Astrocyte (in vitro differentiated cells and primary cell): ENCODE results near the gene SLC38A8. TPM values are rescaled to one million over a fixed set of nuclear protein-coding genes. Genes with fewer than 3 reads are reported as not detected.
A peak's percentile ranks its signal among the peaks of the same experiment; 100 is the strongest.

Experiments
- DNase-seq: peaks from one replicate; pipeline ENCODE4 v3.0.0-alpha.2; 2010; ENCODE audit warnings: low read depth
- FAIRE-seq: peaks from 2 replicates; lab custom pipeline; 2011; peaks lifted over from hg19 to GRCh38; lab: Jason Lieb, UNC
- H2AFZ ChIP-seq: 2 replicates; pipeline ENCODE4 v1.6.0; 2012; ENCODE audit warnings: low read depth, low read length, inconsistent platforms
- H3K27ac ChIP-seq: 2 replicates; pipeline ENCODE4 v1.5.1; 2011; ENCODE audit warnings: low read depth, low read length, inconsistent platforms
- H3K27me3 ChIP-seq: 2 replicates; pipeline ENCODE4 v1.6.0; 2011; ENCODE audit warnings: low read length, inconsistent platforms; ENCODE audit not compliant: insufficient read depth
- H3K36me3 ChIP-seq: 2 replicates; pipeline ENCODE4 v1.5.1; 2011; ENCODE audit warnings: low read length, inconsistent platforms; ENCODE audit not compliant: insufficient read depth
- H3K4me1 ChIP-seq: 2 replicates; pipeline ENCODE4 v1.5.1; 2011; ENCODE audit warnings: low read length, inconsistent platforms; ENCODE audit not compliant: insufficient read depth
- H3K4me2 ChIP-seq: 2 replicates; pipeline ENCODE4 v1.6.0; 2012; ENCODE audit warnings: low read length, inconsistent platforms
- H3K4me3 ChIP-seq: 2 replicates; pipeline ENCODE4 v1.5.1; 2011; ENCODE audit warnings: low read depth, mild to moderate bottlenecking, low read length, inconsistent platforms; ENCODE audit not compliant: insufficient read depth
- H3K79me2 ChIP-seq: 2 replicates; pipeline ENCODE4 v1.6.0; 2012; ENCODE audit warnings: mild to moderate bottlenecking, low read length, inconsistent platforms; ENCODE audit not compliant: insufficient read depth
- H3K9ac ChIP-seq: 2 replicates; pipeline ENCODE4 v1.6.0; 2012; ENCODE audit warnings: mild to moderate bottlenecking, low read length, inconsistent platforms
- H3K9me3 ChIP-seq: 2 replicates; pipeline ENCODE4 v1.5.1; 2012; ENCODE audit warnings: low read depth, mild to moderate bottlenecking, low read length, inconsistent platforms; ENCODE audit not compliant: insufficient read depth
- H4K20me1 ChIP-seq: 2 replicates; pipeline ENCODE4 v1.6.0; 2012; ENCODE audit warnings: low read length, inconsistent platforms; ENCODE audit not compliant: insufficient read depth
- H3K27ac Mint-ChIP-seq: one replicate; pipeline ENCODE4 v1.8.0; 2021; ENCODE audit warnings: mild to moderate bottlenecking, mixed read lengths; ENCODE audit not compliant: unreplicated experiment
- H3K27me3 Mint-ChIP-seq: one replicate; pipeline ENCODE4 v1.8.0; 2021; ENCODE audit warnings: low read depth, mixed read lengths; ENCODE audit not compliant: unreplicated experiment
- H3K36me3 Mint-ChIP-seq: one replicate; pipeline ENCODE4 v1.8.0; 2021; ENCODE audit warnings: low read depth, mixed read lengths; ENCODE audit not compliant: unreplicated experiment
- H3K4me1 Mint-ChIP-seq: one replicate; pipeline ENCODE4 v1.8.0; 2021; ENCODE audit warnings: low read depth, mixed read lengths; ENCODE audit not compliant: unreplicated experiment
- H3K4me3 Mint-ChIP-seq: one replicate; pipeline ENCODE4 v1.8.0; 2021; ENCODE audit warnings: mild to moderate bottlenecking, moderate library complexity, mixed read lengths; ENCODE audit not compliant: unreplicated experiment
- H3K9me3 Mint-ChIP-seq: one replicate; pipeline ENCODE4 v1.8.0; 2021; ENCODE audit warnings: mild to moderate bottlenecking, mixed read lengths; ENCODE audit not compliant: unreplicated experiment
- EZH2 ChIP-seq: IDR thresholded peaks from 2 replicates; pipeline ENCODE4 v1.6.1; 2012; ENCODE audit warnings: mild to moderate bottlenecking, low read length, inconsistent platforms; ENCODE audit not compliant: insufficient read depth
- total RNA-seq: library from RNA; stranded (reverse); gene quantifications from 2 replicates; pipeline ENCODE4 v1.2.1, GENCODE V29; 2021
- TF ChIP-seq, protein P1 (sequence below): IDR thresholded peaks from 2 replicates; pipeline ENCODE4 v1.5.1; 2011; ENCODE audit warnings: low read depth, mild to moderate bottlenecking, inconsistent platforms, low read length, moderate library complexity; ENCODE audit not compliant: insufficient read depth

The SLC38A8 gene
- total RNA-seq, 1 donor from 2014 or later: not detected

DNA sequence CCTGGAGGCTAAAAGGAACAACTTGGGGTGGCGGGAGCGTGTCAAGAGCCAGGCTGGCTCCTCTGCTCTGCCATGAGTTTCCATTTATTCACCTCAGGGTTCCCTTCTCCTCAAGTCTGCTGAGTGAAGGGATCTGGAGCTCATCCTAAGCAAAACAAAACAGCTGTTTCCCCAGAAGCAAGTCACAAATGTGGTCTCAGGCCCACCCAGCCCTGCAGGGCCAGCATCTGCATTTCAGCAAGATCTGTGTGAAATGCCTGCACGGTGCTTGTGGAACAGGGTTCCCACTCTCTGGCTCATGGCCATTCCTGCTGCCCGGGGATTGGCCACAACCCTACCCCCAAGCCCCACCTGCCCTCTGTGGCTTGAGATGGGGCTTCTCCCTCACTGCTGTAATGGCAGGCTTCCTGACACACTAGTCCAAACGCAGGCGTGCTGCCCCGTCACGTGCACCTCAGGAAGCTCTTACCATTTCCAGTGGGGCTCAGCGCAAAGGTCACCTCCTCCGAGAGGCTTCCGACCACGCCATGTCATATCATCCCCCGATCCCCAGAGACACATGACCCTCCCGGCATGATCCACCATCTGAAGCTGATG, 2.3 kb downstream of the SLC38A8 start:
- Histone ChIP-seq H3K4me3 (no peak overlapping the region), H3K36me3 (no peaks in the 10 kb centered on the region), H2AFZ (no peak overlapping the region), H3K27ac (no peak overlapping the region), H4K20me1 (peaks cover 6% of the 10 kb centered on the region), H3K4me2 (no peak overlapping the region), H3K9ac (no peak overlapping the region), H3K4me1 (no peaks in the 10 kb centered on the region), H3K79me2 (no peaks in the 10 kb centered on the region), H3K27me3 (peaks cover 36% of the 10 kb centered on the region), H3K9me3 (peaks cover 9% of the 10 kb centered on the region)
- Mint-ChIP-seq H3K27me3 (peaks cover 43% of the 10 kb centered on the region), H3K27ac (peak overlapping the region; percentile 7), H3K4me1 (peaks cover 2% of the 10 kb centered on the region), H3K36me3 (peaks cover 5% of the 10 kb centered on the region), H3K4me3 (no peak overlapping the region), H3K9me3 (peaks cover 8% of the 10 kb centered on the region)
- no peak for TF ChIP-seq EZH2
- TF ChIP-seq, protein P1, sequence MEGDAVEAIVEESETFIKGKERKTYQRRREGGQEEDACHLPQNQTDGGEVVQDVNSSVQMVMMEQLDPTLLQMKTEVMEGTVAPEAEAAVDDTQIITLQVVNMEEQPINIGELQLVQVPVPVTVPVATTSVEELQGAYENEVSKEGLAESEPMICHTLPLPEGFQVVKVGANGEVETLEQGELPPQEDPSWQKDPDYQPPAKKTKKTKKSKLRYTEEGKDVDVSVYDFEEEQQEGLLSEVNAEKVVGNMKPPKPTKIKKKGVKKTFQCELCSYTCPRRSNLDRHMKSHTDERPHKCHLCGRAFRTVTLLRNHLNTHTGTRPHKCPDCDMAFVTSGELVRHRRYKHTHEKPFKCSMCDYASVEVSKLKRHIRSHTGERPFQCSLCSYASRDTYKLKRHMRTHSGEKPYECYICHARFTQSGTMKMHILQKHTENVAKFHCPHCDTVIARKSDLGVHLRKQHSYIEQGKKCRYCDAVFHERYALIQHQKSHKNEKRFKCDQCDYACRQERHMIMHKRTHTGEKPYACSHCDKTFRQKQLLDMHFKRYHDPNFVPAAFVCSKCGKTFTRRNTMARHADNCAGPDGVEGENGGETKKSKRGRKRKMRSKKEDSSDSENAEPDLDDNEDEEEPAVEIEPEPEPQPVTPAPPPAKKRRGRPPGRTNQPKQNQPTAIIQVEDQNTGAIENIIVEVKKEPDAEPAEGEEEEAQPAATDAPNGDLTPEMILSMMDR: no peak
- FAIRE-seq: no peak
- no peak for DNase-seq

DNA sequence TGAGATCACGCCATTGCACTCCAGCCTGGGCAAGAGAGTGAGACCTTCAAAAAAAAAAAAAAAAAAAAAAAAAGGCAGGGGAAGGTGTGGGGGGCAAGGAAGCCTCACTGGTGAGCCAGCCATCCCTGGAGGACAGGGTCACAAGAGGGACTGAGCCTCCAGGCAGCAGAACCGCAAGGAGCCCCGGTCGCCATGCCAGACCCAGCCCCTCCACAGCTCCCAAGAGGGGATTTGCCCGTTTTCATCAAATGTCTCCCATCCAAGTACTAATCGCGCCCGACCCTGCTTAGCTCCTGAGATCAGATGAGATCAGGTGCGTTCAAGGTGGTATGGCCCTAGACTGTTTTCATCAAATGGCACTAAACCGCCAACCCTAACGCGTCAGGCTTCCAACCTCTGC, 2.9 kb downstream of the SLC38A8 start:
- Mint-ChIP-seq H3K36me3 (peaks cover 5% of the 10 kb centered on the region), H3K9me3 (peaks cover 8% of the 10 kb centered on the region), H3K27me3 (peaks cover 41% of the 10 kb centered on the region), H3K4me1 (peaks cover 2% of the 10 kb centered on the region), H3K27ac (peak overlapping the region; percentile 7), H3K4me3 (no peak overlapping the region)
- H3K9ac ChIP-seq: no peak overlapping the region
- peaks cover 5% of the 10 kb centered on the region for H4K20me1 ChIP-seq
- H3K9me3 ChIP-seq: peaks cover 9% of the 10 kb centered on the region
- no peaks in the 10 kb centered on the region for H3K36me3 ChIP-seq
- TF ChIP-seq, protein P1: no peak
- no peak for TF ChIP-seq EZH2
- H3K27me3 ChIP-seq: peaks cover 36% of the 10 kb centered on the region
- no peak overlapping the region for H2AFZ ChIP-seq
- H3K4me3 ChIP-seq: no peak overlapping the region
- no peaks in the 10 kb centered on the region for H3K79me2 ChIP-seq
- DNase-seq (no peak), FAIRE-seq (no peak)
- no peaks in the 10 kb centered on the region for H3K4me1 ChIP-seq
- H3K4me2 ChIP-seq: no peak overlapping the region
- H3K27ac ChIP-seq: no peak overlapping the region

DNA sequence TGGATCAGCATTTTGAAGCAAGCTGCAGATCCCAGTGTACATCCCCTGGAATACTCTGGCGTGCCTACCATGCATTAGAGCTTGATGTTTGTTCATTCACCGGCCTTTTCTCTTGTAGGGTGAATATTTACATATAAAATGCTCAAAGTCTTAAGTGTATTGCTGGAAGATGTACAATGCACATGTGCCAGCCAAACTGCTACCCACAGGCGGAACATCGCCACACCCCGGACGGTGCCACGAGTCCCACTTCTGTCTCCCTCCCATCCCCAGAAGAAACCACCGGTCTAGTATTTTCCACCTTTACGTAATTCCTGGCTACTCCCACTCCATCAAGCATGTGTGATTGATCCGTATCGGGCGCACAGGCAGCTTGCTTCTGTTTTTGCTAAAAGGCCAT, 4.1 kb downstream of the SLC38A8 start:
- TF ChIP-seq, protein P1: no peak
- no peak for TF ChIP-seq EZH2
- Mint-ChIP-seq H3K27me3 (peaks cover 48% of the 10 kb centered on the region), H3K9me3 (peaks cover 8% of the 10 kb centered on the region), H3K27ac (no peak overlapping the region), H3K4me1 (peaks cover 1% of the 10 kb centered on the region), H3K4me3 (no peak overlapping the region), H3K36me3 (peaks cover 5% of the 10 kb centered on the region)
- Histone ChIP-seq H3K9ac (no peak overlapping the region), H3K27me3 (peaks cover 28% of the 10 kb centered on the region), H3K27ac (no peak overlapping the region), H3K9me3 (peaks cover 9% of the 10 kb centered on the region), H4K20me1 (no peaks in the 10 kb centered on the region), H3K36me3 (no peaks in the 10 kb centered on the region), H3K4me3 (no peak overlapping the region), H3K79me2 (no peaks in the 10 kb centered on the region), H2AFZ (no peak overlapping the region), H3K4me1 (no peaks in the 10 kb centered on the region), H3K4me2 (no peak overlapping the region)
- FAIRE-seq (no peak), DNase-seq (no peak)
